Measurements from ENCODE around the gene TGFB3.

DNA sequence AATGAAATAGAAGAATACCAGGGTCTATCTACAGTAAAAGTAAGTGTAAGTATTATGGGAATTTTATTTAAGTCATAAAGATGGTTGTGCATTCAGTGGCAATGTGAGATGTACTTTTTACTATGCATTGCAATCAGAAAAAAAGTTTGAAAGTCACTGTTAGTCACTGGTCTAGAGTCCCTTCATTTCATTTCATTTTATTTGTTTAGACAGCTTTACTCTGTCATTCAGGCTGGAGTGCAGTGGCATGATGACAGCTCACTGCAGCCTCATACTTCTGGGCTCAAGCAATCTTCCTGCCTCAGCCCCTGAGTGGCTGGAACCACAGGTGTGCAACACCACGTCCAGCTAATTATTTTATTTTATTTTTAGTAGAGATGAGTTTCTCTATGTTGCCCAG is 42.6 kb downstream of the TGFB3 start:
- TF ChIP-seq POLR2A (IDR thresholded peaks at IDR 0.05) (no peak), POLR2AphosphoS5 (IDR thresholded peaks at IDR 0.05) (no peak)
- TF ChIP-seq, protein P1, sequence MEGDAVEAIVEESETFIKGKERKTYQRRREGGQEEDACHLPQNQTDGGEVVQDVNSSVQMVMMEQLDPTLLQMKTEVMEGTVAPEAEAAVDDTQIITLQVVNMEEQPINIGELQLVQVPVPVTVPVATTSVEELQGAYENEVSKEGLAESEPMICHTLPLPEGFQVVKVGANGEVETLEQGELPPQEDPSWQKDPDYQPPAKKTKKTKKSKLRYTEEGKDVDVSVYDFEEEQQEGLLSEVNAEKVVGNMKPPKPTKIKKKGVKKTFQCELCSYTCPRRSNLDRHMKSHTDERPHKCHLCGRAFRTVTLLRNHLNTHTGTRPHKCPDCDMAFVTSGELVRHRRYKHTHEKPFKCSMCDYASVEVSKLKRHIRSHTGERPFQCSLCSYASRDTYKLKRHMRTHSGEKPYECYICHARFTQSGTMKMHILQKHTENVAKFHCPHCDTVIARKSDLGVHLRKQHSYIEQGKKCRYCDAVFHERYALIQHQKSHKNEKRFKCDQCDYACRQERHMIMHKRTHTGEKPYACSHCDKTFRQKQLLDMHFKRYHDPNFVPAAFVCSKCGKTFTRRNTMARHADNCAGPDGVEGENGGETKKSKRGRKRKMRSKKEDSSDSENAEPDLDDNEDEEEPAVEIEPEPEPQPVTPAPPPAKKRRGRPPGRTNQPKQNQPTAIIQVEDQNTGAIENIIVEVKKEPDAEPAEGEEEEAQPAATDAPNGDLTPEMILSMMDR (IDR thresholded peaks at IDR 0.05 in 8 of 11, conservative IDR thresholded peaks at IDR 0.05 in 3 of 11) = no peak
